Caco-2 (cell line): ENCODE measurements around the gene TNS4. TPM values are rescaled to one million over a fixed set of nuclear protein-coding genes. Genes with fewer than 3 reads are reported as not detected.
A peak's percentile ranks its signal among the peaks of the same experiment; 100 is the strongest.

ENCODE experiments used
- BruUV-seq: library from RNA; stranded (reverse); fragments of 400-500 nt; replicated peaks from 2 replicates; lab custom pipeline; 2021; lab: Mats Ljungman, UMichigan
- CTCF ChIA-PET: fragments of 300-600 bp; sonication (Branson Sonifier 250); formaldehyde crosslinking; loops from one replicate; lab custom pipeline; 2022; ENCODE audit warnings: antibody characterized with exemption; lab: Charles Lee
- POLR2A ChIA-PET: fragments of 300-600 bp; sonication (Branson Sonifier 250); formaldehyde crosslinking; loops from one replicate; lab custom pipeline; 2022; ENCODE audit warnings: antibody characterized with exemption; lab: Charles Lee
- DNase-seq, 2 experiments: peaks; one replicate each; pipeline versions ENCODE4 v3.0.0 to v3.0.0-alpha.2; 2020 to 2022
- H3K27me3 ChIP-seq: replicated peaks from 2 replicates; pipeline ENCODE4 v1.6.0; 2011; ENCODE audit warnings: low read length; ENCODE audit not compliant: control insufficient read depth, insufficient read depth
- H3K36me3 ChIP-seq: 2 replicates; pipeline ENCODE4 v1.5.1; 2011; ENCODE audit warnings: low read length; ENCODE audit not compliant: control insufficient read depth, insufficient read depth
- H3K4me1 ChIP-seq: fragments of 250-450 bp; sonication (Bioruptor Pico); 2 replicates; pipeline ENCODE4 v1.5.1; 2020; ENCODE audit warnings: mild to moderate bottlenecking
- H3K4me3 ChIP-seq: 2 replicates; pipeline ENCODE4 v1.5.1; 2011; ENCODE audit warnings: low read depth, mild to moderate bottlenecking, control low read depth, low read length
- H3K9me3 ChIP-seq: fragments of 250-450 bp; sonication (Bioruptor Pico); 2 replicates; pipeline ENCODE4 v1.5.1; 2020; ENCODE audit warnings: mild to moderate bottlenecking, moderate library complexity
- H3K27ac Mint-ChIP-seq: one replicate; pipeline ENCODE4 v1.8.0; 2022; ENCODE audit warnings: mixed read lengths; ENCODE audit not compliant: unreplicated experiment
- H3K27me3 Mint-ChIP-seq: one replicate; pipeline ENCODE4 v1.8.0; 2022; ENCODE audit warnings: mixed read lengths; ENCODE audit not compliant: insufficient read depth, unreplicated experiment
- H3K36me3 Mint-ChIP-seq: one replicate; pipeline ENCODE4 v1.8.0; 2022; ENCODE audit warnings: mild to moderate bottlenecking, mixed read lengths; ENCODE audit not compliant: insufficient read depth, unreplicated experiment
- H3K4me1 Mint-ChIP-seq: one replicate; pipeline ENCODE4 v1.8.0; 2022; ENCODE audit warnings: low read depth, mixed read lengths; ENCODE audit not compliant: unreplicated experiment
- H3K4me3 Mint-ChIP-seq: one replicate; pipeline ENCODE4 v1.8.0; 2022; ENCODE audit warnings: mild to moderate bottlenecking, moderate library complexity, mixed read lengths; ENCODE audit not compliant: unreplicated experiment
- H3K9me3 Mint-ChIP-seq: one replicate; pipeline ENCODE4 v1.8.0; 2022; ENCODE audit warnings: mixed read lengths; ENCODE audit not compliant: unreplicated experiment
- CTCF ChIP-seq, 2 experiments: fragments of 200-600 bp in 1 of 2; IDR thresholded peaks; 1 replicate in 1 of 2; 2 replicates in 1 of 2; pipeline versions ENCODE4 v1.5.1 to v1.8.0; 2011 to 2022; ENCODE audit warnings: antibody characterized with exemption in 1 of 2, control low read depth in 1 of 2, inconsistent platforms in 1 of 2, low read depth in 1 of 2, low read length in 1 of 2, mild to moderate bottlenecking in 1 of 2, moderate library complexity in 1 of 2; ENCODE audit not compliant: insufficient read depth in 1 of 2, severe bottlenecking in 1 of 2, unreplicated experiment in 1 of 2
- intact Hi-C: fragments of 100-400 bp; cut with micrococcal nuclease; formaldehyde crosslinking; loops from one replicate; pipeline ENCODE4 v1.10.0; 2022; ENCODE audit not compliant: unreplicated experiment
- total RNA-seq: library from RNA; stranded (reverse); gene quantifications from 2 replicates; pipeline ENCODE4 v1.2.3, GENCODE V29; 2022

Gene TNS4
- total RNA-seq, 1 experiment from 2014 or later = not detected

DNA sequence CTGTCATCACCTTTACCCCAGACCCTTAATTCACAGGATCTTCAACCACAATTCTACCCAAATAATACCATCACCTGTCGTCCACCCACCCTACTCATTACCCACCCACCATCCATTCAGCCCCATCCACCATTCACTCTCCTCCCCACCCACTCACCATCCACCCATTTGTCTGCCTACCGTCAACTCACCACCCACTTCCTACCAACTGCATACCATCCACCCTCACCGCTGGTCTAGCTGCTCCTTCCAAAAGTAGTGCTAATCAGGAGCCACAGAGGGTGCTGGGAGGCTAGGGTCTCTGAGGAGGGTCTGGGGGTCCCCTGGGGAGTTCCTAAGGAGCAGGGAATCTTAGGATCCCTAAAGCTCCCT, 70.2 kb downstream of the TNS4 start:
- no peak for TF ChIP-seq CTCF (IDR thresholded peaks at IDR 0.05; ENCODE audit: insufficient read depth in 1 of 2, low read depth in 1 of 2, low read length in 1 of 2, severe bottlenecking in 1 of 2, unreplicated experiment in 1 of 2)
- no peaks in the 10 kb centered on the region for H3K36me3 ChIP-seq
- H3K4me3 ChIP-seq = no peak overlapping the region
- BruUV-seq = no TSS peak
- DNase-seq = peak in 1 of 2 experiments; percentile 11
- Mint-ChIP-seq H3K27ac (no peak overlapping the region), H3K36me3 (peaks cover 5% of the 10 kb centered on the region), H3K4me3 (no peak overlapping the region), H3K27me3 (no peaks in the 10 kb centered on the region), H3K4me1 (peaks cover 11% of the 10 kb centered on the region), H3K9me3 (no peaks in the 10 kb centered on the region)
- H3K4me1 ChIP-seq = no peaks in the 10 kb centered on the region
- H3K9me3 ChIP-seq = peaks cover 6% of the 10 kb centered on the region
- ChIA-PET POLR2A (interaction anchor here (0.5 to 1.2 kb wide), 2 partner anchors 13 to 251 kb away, joined by 3 read pairs; partner anchors contain the start of gene TOP2A), CTCF (no interaction called here)
- no peaks in the 10 kb centered on the region for H3K27me3 ChIP-seq
- intact Hi-C loops = no loop called here

DNA sequence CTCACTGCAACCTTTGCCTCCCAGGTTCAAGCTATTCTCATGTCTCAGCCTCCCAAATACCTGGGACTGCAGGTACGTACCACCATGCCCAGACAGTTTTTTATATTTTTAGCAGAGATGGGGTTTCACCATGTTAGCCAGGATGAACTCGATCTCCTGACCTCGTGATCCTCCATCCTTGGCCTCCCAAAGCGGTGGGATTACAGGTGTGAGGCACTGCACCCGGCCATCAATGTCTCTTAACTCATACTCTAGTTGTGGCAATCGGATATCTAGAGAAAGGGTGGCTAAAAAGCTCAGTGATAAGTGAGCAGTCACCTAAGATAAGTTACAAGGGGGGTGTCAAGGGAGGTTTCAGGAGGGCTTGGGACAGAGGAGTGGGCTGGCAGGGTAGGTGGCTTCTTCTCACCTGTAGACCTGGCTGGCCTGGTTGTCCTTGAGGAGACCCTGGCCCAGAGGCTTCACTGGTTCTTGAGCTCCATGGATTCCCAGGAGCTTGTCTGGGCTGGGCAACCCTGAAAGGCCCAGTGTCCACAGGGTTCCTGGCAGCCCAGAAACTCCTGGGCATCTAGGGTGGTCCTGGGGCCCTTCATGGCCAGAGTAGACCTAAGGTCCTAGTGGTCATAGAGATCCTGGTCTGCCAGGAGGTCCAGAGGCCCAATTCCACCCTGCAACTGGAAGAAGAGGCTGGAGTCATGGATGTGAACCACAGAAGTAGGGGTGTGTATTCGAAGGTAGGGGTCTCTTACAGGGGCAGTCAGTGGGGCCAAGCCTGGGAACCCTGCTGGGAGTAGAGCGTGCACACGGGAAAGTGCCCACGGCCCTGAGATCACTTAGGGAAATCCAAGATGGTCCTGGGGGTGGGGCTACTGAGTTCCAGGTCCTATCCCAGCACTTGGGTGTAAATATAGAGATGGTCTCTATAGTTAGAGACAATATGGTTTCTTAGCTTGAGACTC, 70.9 kb downstream of the TNS4 start:
- intact Hi-C loops = no loop called here
- H3K27me3 ChIP-seq = no peaks in the 10 kb centered on the region
- H3K4me3 Mint-ChIP-seq = no peak overlapping the region
- peak in 1 of 2 experiments; percentile 11 for DNase-seq
- H3K9me3 Mint-ChIP-seq = no peaks in the 10 kb centered on the region
- TF ChIP-seq CTCF (IDR thresholded peaks at IDR 0.05; ENCODE audit: insufficient read depth in 1 of 2, low read depth in 1 of 2, low read length in 1 of 2, severe bottlenecking in 1 of 2, unreplicated experiment in 1 of 2) = no peak
- ChIA-PET POLR2A (interaction anchor here (0.5 to 1.2 kb wide), 2 partner anchors 12 to 250 kb away, joined by 3 read pairs; partner anchors contain the start of gene TOP2A), CTCF (no interaction called here)
- H3K36me3 ChIP-seq = no peaks in the 10 kb centered on the region
- BruUV-seq = no TSS peak
- peaks cover 6% of the 10 kb centered on the region for H3K9me3 ChIP-seq
- H3K27ac Mint-ChIP-seq = no peak overlapping the region
- H3K4me3 ChIP-seq = no peak overlapping the region
- H3K4me1 Mint-ChIP-seq = peaks cover 11% of the 10 kb centered on the region
- no peaks in the 10 kb centered on the region for H3K4me1 ChIP-seq
- peaks cover 5% of the 10 kb centered on the region for H3K36me3 Mint-ChIP-seq
- H3K27me3 Mint-ChIP-seq = no peaks in the 10 kb centered on the region

DNA sequence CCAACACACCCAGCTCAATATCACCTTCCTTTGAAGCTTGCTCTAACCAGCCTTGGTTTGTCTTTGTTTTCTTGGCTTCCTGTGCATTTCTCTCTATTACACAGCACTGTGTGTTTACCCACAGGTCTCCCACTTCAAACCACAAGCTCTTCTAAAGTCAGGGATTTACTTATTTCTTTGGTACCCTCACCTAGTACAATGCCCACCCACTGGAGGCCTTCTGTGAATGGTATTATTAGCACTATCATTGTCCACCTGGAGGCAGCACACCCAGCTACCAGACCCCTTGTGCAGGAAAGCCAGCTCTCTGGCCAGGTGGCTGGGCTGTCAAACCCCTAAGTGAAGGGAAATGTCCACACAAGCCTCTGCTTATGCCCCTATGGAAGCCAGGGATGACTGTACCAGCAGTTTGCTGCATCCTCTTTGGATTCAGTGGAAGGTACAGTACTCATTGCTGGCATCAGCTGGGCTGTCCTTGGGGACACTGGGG, 74.4 kb downstream of the TNS4 start:
- intact Hi-C loops = no loop called here
- Mint-ChIP-seq H3K36me3 (peaks cover 5% of the 10 kb centered on the region), H3K27me3 (no peaks in the 10 kb centered on the region), H3K9me3 (no peaks in the 10 kb centered on the region), H3K4me1 (peaks cover 4% of the 10 kb centered on the region), H3K27ac (no peak overlapping the region), H3K4me3 (no peak overlapping the region)
- Histone ChIP-seq H3K27me3 (no peaks in the 10 kb centered on the region), H3K36me3 (no peaks in the 10 kb centered on the region), H3K4me3 (no peak overlapping the region), H3K9me3 (peaks cover 6% of the 10 kb centered on the region), H3K4me1 (no peaks in the 10 kb centered on the region; the same call in 1 of the 2 replicates)
- ChIA-PET POLR2A (no interaction called here), CTCF (interaction anchor here (0.6 to 1.3 kb wide), 4 partner anchors 29 to 106 kb away, joined by 3 to 7 read pairs (median 3); no protein-coding TSS in a partner anchor)
- BruUV-seq = no TSS peak
- DNase-seq = peak in 1 of 2 experiments; percentile 12
- TF ChIP-seq CTCF (IDR thresholded peaks at IDR 0.05; ENCODE audit: insufficient read depth in 1 of 2, low read depth in 1 of 2, low read length in 1 of 2, severe bottlenecking in 1 of 2, unreplicated experiment in 1 of 2) = no peak
